ENCODE measurements around the gene CCDC92.

GRCh38 chr12:123976227-123976826 lies 3.7 kb upstream of the CCDC92 start:
- TF ChIP-seq RAD21 (conservative IDR thresholded peaks at IDR 0.05) = no peak
- TF ChIP-seq, protein P1, sequence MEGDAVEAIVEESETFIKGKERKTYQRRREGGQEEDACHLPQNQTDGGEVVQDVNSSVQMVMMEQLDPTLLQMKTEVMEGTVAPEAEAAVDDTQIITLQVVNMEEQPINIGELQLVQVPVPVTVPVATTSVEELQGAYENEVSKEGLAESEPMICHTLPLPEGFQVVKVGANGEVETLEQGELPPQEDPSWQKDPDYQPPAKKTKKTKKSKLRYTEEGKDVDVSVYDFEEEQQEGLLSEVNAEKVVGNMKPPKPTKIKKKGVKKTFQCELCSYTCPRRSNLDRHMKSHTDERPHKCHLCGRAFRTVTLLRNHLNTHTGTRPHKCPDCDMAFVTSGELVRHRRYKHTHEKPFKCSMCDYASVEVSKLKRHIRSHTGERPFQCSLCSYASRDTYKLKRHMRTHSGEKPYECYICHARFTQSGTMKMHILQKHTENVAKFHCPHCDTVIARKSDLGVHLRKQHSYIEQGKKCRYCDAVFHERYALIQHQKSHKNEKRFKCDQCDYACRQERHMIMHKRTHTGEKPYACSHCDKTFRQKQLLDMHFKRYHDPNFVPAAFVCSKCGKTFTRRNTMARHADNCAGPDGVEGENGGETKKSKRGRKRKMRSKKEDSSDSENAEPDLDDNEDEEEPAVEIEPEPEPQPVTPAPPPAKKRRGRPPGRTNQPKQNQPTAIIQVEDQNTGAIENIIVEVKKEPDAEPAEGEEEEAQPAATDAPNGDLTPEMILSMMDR (IDR thresholded peaks at IDR 0.05; ENCODE audit: poor library complexity, severe bottlenecking) = no peak
